SU-DHL-6 (cell line): ENCODE measurements around the gene SLC6A11.

Source experiments
- H2AFZ ChIP-seq: fragments of 200-600 bp; sonication (generic); 2 replicates; pipeline ENCODE4 v1.6.1; 2014; ENCODE audit warnings: low read depth, mild to moderate bottlenecking, moderate library complexity, mixed read lengths, antibody characterized with exemption, low read length; ENCODE audit not compliant: severe bottlenecking
- H3F3A ChIP-seq: fragments of 200-600 bp; shearing (Covaris generic); 2 replicates; pipeline ENCODE4 v1.6.0; 2016; ENCODE audit warnings: antibody characterized with exemption, mild to moderate bottlenecking; ENCODE audit not compliant: insufficient read depth
- H3K27ac ChIP-seq: fragments of 200-600 bp; sonication (generic); 2 replicates; pipeline ENCODE4 v1.5.1; 2016; ENCODE audit warnings: low read depth, mild to moderate bottlenecking, low read length, moderate library complexity, mixed read lengths
- H3K27me3 ChIP-seq: fragments of 200-600 bp; sonication (generic), shearing (Covaris generic); 2 replicates; pipeline ENCODE4 v1.6.0; 2014; ENCODE audit warnings: mild to moderate bottlenecking, low read length
- H3K36me3 ChIP-seq: fragments of 200-600 bp; sonication (generic); 2 replicates; pipeline ENCODE4 v1.6.1; 2014; ENCODE audit warnings: mild to moderate bottlenecking, low read length, mixed read lengths
- H3K4me2 ChIP-seq: fragments of 300-600, 200-600 bp; shearing (Covaris generic), sonication (generic); 2 replicates; pipeline ENCODE4 v1.6.0; 2014; ENCODE audit warnings: low read length, low read depth, mild to moderate bottlenecking; ENCODE audit not compliant: poor library complexity, severe bottlenecking
- H3K4me3 ChIP-seq: fragments of 200-600 bp; sonication (generic); 2 replicates; pipeline ENCODE4 v1.5.1; 2014; ENCODE audit warnings: antibody characterized with exemption, low read length, mild to moderate bottlenecking, mixed read lengths; ENCODE audit not compliant: insufficient read depth, poor library complexity, severe bottlenecking
- H3K79me2 ChIP-seq: fragments of 200-600 bp; sonication (generic); 2 replicates; pipeline ENCODE4 v1.6.1; 2014; ENCODE audit warnings: mild to moderate bottlenecking, low read length, moderate library complexity; ENCODE audit not compliant: insufficient read depth
- H3K9ac ChIP-seq: fragments of 200-600 bp; sonication (generic); 2 replicates; pipeline ENCODE4 v1.7.0; 2014; ENCODE audit warnings: mild to moderate bottlenecking, low read length
- H3K9me2 ChIP-seq: fragments of 200-600 bp; sonication (generic); replicated peaks from 2 replicates; pipeline ENCODE4 v1.6.1; 2014; ENCODE audit warnings: low read length; ENCODE audit not compliant: insufficient read depth
- H3K9me3 ChIP-seq: fragments of 200-600 bp; sonication (generic); 2 replicates; pipeline ENCODE4 v1.6.1; 2014; ENCODE audit warnings: low read length, mixed read lengths; ENCODE audit not compliant: insufficient read depth
- H4K20me1 ChIP-seq: fragments of 200-600 bp; sonication (generic); 2 replicates; pipeline ENCODE4 v1.6.1; 2014; ENCODE audit warnings: low read depth, mild to moderate bottlenecking, antibody characterized with exemption, low read length, moderate library complexity, mixed read lengths
- CTCF ChIP-seq: fragments of 200-600 bp; sonication (generic); IDR thresholded peaks from one replicate; pipeline ENCODE4 v1.5.1; 2017; ENCODE audit warnings: antibody characterized with exemption, mild to moderate bottlenecking, low read length, moderate library complexity; ENCODE audit not compliant: insufficient read depth, poor library complexity, severe bottlenecking
- EZH2phosphoT487 ChIP-seq: fragments of 200-600 bp; sonication (generic), shearing (Covaris generic); conservative IDR thresholded peaks from 2 replicates; pipeline ENCODE4 v1.6.1; 2018; ENCODE audit warnings: mild to moderate bottlenecking, antibody characterized with exemption, low read length, moderate library complexity, mixed read lengths

The SLC6A11 gene

GRCh38 chr3:10823516-10823818 lies 7.4 kb downstream of the SLC6A11 start:
- Histone ChIP-seq H3K4me3 (no peak overlapping the region), H3K9me2 (no peaks in the 10 kb centered on the region), H3F3A (no peaks in the 10 kb centered on the region), H3K4me2 (no peak overlapping the region), H4K20me1 (no peaks in the 10 kb centered on the region), H3K27me3 (no peaks in the 10 kb centered on the region), H3K79me2 (no peaks in the 10 kb centered on the region), H3K27ac (no peak overlapping the region), H3K9ac (no peak overlapping the region), H2AFZ (no peak overlapping the region), H3K36me3 (no peaks in the 10 kb centered on the region), H3K9me3 (no peaks in the 10 kb centered on the region)
- TF ChIP-seq CTCF (no peak), EZH2phosphoT487 (no peak)

- Histone ChIP-seq H3K79me2 (no peaks in the 10 kb centered on the region), H3K9ac (no peak overlapping the region), H3K4me2 (no peak overlapping the region), H3F3A (no peaks in the 10 kb centered on the region), H2AFZ (no peak overlapping the region), H3K27me3 (no peaks in the 10 kb centered on the region), H3K9me3 (no peaks in the 10 kb centered on the region), H4K20me1 (no peaks in the 10 kb centered on the region), H3K9me2 (no peaks in the 10 kb centered on the region), H3K4me3 (no peak overlapping the region), H3K27ac (no peak overlapping the region), H3K36me3 (no peaks in the 10 kb centered on the region)
- TF ChIP-seq EZH2phosphoT487 (no peak), CTCF (no peak)
These were observed 8.4 kb downstream of the SLC6A11 start for GRCh38 chr3:10824468-10824867.

DNA sequence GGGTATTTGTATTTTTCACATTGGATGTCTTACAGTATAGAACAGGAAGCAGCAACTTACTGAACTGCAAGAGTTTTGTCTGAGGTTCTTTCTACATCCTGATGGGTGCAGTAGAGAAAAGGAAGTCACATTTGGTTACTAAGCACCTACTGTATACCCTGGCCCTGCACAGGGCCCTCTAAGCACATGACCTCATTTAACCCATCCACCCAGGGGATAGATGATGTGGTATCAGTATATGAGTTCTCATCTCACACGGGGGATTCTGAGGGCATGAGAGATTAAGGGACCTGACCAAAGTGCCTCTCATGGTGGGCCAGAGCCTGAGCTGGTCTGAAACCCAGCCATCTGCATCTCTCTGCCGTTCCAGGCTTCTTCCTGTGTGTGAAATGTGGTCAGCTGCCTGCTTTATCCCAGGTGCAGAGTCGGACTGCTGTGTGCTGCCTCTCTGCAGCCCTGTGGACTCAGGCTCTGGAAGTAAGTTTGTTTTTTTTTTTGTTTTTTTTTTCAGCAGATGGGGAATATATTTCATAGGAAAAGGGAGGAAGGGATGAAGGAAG lies 17.9 kb downstream of the SLC6A11 start:
- Histone ChIP-seq H3K9me2 (no peaks in the 10 kb centered on the region), H3K36me3 (no peaks in the 10 kb centered on the region), H3K4me2 (no peak overlapping the region), H3K27ac (no peak overlapping the region), H3K27me3 (no peaks in the 10 kb centered on the region), H3K4me3 (no peak overlapping the region), H3K9me3 (no peaks in the 10 kb centered on the region), H2AFZ (no peak overlapping the region), H3K79me2 (no peaks in the 10 kb centered on the region), H3K9ac (no peak overlapping the region), H4K20me1 (no peaks in the 10 kb centered on the region), H3F3A (no peaks in the 10 kb centered on the region)
- TF ChIP-seq EZH2phosphoT487 (no peak), CTCF (no peak)

DNA sequence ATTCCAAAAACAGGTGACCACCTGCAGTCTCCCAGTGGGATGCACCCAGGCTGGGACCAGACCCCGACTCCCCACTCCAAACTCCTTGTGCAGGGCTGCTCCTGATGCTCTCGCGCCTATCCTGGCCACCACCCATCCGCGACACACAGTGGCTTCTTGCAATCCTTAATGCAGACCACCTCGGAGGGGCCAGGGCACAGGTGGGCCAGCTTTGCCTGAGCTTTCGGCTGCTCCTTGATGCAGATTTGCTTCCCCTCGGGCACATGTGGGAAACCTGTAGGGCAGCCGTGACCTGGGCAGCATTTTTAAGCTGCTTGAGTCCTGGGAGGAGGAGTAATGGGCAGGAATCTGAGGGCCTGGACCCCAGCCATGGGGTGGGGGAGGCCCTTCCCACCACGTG lies 18.9 kb downstream of the SLC6A11 start:
- H3K27ac ChIP-seq, result no peak overlapping the region
- no peak overlapping the region for H3K4me2 ChIP-seq
- H3F3A ChIP-seq, result no peaks in the 10 kb centered on the region
- no peaks in the 10 kb centered on the region for H3K27me3 ChIP-seq
- no peaks in the 10 kb centered on the region for H3K9me3 ChIP-seq
- TF ChIP-seq CTCF (no peak), EZH2phosphoT487 (no peak)
- H3K4me3 ChIP-seq, result no peak overlapping the region
- H3K79me2 ChIP-seq, result no peaks in the 10 kb centered on the region
- H4K20me1 ChIP-seq, result no peaks in the 10 kb centered on the region
- no peaks in the 10 kb centered on the region for H3K36me3 ChIP-seq
- H3K9ac ChIP-seq, result no peak overlapping the region
- no peak overlapping the region for H2AFZ ChIP-seq
- no peaks in the 10 kb centered on the region for H3K9me2 ChIP-seq
